Small intestine (tissue), 7 donors: ENCODE data around the gene ITPR3. TPM values are rescaled to one million over a fixed set of nuclear protein-coding genes. Genes with fewer than 3 reads are reported as not detected.

ENCODE experiments used
- DNase-seq, 2 donors: peaks; one replicate each; pipeline versions ENCODE4 v3.0.0 to v3.0.0-alpha.2; 2013
- FAIRE-seq: peaks from 2 replicates; lab custom pipeline; 2012; peaks lifted over from hg19 to GRCh38; lab: Jason Lieb, UNC
- H3K27ac ChIP-seq, 3 donors: one replicate each; pipeline ENCODE4 v1.5.1; 2013; ENCODE audit warnings: low read length in 2 of 3, mild to moderate bottlenecking in 2 of 3, control low read depth in 1 of 3, inconsistent platforms in 1 of 3, low read depth in 1 of 3, moderate library complexity in 1 of 3
- H3K27me3 ChIP-seq, 3 donors: one replicate each; pipeline ENCODE4 v1.6.1; 2013; ENCODE audit warnings: low read length in 3 of 3, inconsistent platforms in 1 of 3; ENCODE audit not compliant: control insufficient read depth in 3 of 3, insufficient read depth in 3 of 3
- H3K36me3 ChIP-seq, 3 donors: one replicate each; pipeline ENCODE4 v1.6.1; 2013; ENCODE audit warnings: low read length in 3 of 3, inconsistent platforms in 1 of 3, low read depth in 1 of 3, mild to moderate bottlenecking in 1 of 3, moderate library complexity in 1 of 3; ENCODE audit not compliant: control insufficient read depth in 3 of 3, insufficient read depth in 2 of 3
- H3K4me1 ChIP-seq, 3 donors: one replicate each; pipeline ENCODE4 v1.6.1; 2013; ENCODE audit warnings: low read length in 2 of 3, inconsistent platforms in 1 of 3, low read depth in 1 of 3, mild to moderate bottlenecking in 1 of 3, moderate library complexity in 1 of 3; ENCODE audit not compliant: control insufficient read depth in 3 of 3, insufficient read depth in 2 of 3
- H3K4me3 ChIP-seq, 3 donors: one replicate each; pipeline ENCODE4 v1.5.1; 2013; ENCODE audit warnings: low read length in 3 of 3, control low read depth in 1 of 3, inconsistent platforms in 1 of 3, low read depth in 1 of 3, mild to moderate bottlenecking in 1 of 3, moderate library complexity in 1 of 3
- H3K9me3 ChIP-seq, 2 donors: one replicate each; pipeline ENCODE4 v1.6.1; 2013; ENCODE audit warnings: low read depth in 1 of 2, low read length in 1 of 2; ENCODE audit not compliant: control insufficient read depth in 2 of 2, insufficient read depth in 1 of 2
- WGBS, 3 donors: extraction: QIAGEN DNeasy Blood & Tissue Kit; methylation state at CpG; one replicate each; pipeline ENCODE4 v1.1.7; 2013; 5-methylcytosine and 5-hydroxymethylcytosine counted together
- polyA plus RNA-seq, 4 donors: library from polyadenylated mRNA; stranded (reverse) in 3 of 4; unstranded in 1 of 4; fragments of 200-250 nt in 3 of 4; fragments of 120-200 nt in 1 of 4; gene quantifications; one replicate each; pipeline versions ENCODE4 v1.2.1 to v1.2.3, GENCODE V29; 2013
- donor health status: healthy with polysubstance abuse.
- donor health status: control.
- donor health status: control.
- donor health status: Bipolar disorder and iron deficiency.
- donor health status: healthy.

ITPR3 gene
- polyA plus RNA-seq, 4 donors, result 51.6 to 62.9 (median 59.1) TPM

GRCh38 chr6:33704215-33705066 lies 83.3 kb downstream of the ITPR3 start:
- Histone ChIP-seq H3K27me3 (no peaks in the 10 kb centered on the region), H3K4me1 (peaks cover 0 to 7% (median 0%) of the 10 kb centered on the region in 3 donors), H3K36me3 (peaks cover 0 to 47% (median 3%) of the 10 kb centered on the region in 3 donors), H3K9me3 (no peaks in the 10 kb centered on the region), H3K27ac (no peak overlapping the region), H3K4me3 (no peak overlapping the region)
- peak in 1 of 2 donors; percentile 42 for DNase-seq
- no peak for FAIRE-seq
- 85 to 90% (median 88%) methylated on average over 11 of the region's 11 CpGs for WGBS, 3 donors

DNA sequence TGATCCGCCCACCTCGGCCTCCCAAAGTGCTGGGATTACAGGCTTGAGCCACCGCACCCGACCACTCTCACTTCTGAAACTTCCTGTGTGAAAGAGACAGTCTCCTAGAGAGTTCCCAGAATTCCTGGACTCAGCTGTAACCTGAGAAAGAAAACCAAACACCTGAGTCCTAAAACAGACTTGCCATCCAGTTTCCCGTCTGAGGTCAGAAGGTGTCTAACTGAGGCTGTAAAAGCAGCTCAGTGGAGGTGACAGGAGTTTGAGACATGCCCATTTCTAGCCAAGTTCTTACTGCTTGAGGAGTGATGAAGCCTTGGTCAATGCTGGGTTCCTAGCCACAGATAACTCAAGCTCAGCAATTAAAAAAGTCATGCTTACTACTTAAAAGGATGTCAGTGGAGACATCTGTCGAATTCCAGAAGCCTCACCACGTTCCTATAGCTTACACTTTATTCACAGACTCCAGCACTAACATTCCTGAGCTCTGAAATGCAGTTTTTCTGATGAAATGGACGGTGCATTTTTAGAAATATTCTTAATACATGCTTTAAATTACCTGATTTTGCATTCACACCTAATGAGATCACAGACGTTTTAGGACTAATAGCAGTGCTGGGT lies 84.3 kb downstream of the ITPR3 start:
- 85 to 89% (median 86%) methylated on average over 9 of the region's 9 CpGs for WGBS, 3 donors
- peaks cover 0 to 48% (median 3%) of the 10 kb centered on the region in 3 donors for H3K36me3 ChIP-seq
- H3K27me3 ChIP-seq, result no peaks in the 10 kb centered on the region
- FAIRE-seq (no peak), DNase-seq (no peak)
- H3K4me3 ChIP-seq, result no peak overlapping the region
- H3K9me3 ChIP-seq, result no peaks in the 10 kb centered on the region
- H3K27ac ChIP-seq, result no peak overlapping the region
- peaks cover 0 to 7% (median 0%) of the 10 kb centered on the region in 3 donors for H3K4me1 ChIP-seq

DNA sequence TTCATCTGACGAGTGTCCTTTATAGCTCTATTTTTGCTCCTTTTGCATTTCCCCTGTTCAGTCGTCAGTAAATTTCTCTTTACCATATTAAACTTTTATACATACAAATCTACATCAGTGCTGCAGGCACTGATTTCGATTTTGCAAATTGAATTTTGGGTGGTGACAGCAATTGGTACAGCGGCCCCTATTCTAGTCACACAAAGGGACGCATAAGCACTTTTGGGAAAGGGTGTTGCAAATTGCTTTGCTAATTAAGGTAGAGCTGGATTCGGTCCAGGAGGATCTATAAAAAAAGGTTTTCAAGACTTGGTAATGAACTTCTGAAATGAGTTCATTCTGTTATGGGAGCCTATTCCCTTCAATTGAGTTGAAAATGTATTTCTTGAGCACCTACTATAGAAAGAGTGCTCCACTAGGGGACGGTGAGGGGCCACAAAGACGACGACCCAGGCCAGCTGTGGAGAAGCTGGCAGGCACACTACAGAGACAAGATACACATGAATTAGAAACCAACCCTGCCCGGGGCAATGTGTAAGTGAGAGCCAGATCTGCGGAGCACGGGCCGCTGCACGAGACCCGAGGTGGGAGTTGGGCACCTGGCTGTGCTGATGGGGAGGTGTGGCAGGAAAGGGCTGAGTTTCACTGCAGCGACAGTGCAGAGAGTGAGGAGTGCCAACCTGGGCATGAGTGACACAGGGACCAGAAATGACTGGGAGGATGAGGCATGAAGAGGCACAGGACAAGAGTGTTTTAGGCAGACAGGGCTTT lies 85.0 kb downstream of the ITPR3 start:
- WGBS, 3 donors, result 78 to 89% (median 87%) methylated on average over 16 of the region's 16 CpGs
- FAIRE-seq, result no peak

DNA sequence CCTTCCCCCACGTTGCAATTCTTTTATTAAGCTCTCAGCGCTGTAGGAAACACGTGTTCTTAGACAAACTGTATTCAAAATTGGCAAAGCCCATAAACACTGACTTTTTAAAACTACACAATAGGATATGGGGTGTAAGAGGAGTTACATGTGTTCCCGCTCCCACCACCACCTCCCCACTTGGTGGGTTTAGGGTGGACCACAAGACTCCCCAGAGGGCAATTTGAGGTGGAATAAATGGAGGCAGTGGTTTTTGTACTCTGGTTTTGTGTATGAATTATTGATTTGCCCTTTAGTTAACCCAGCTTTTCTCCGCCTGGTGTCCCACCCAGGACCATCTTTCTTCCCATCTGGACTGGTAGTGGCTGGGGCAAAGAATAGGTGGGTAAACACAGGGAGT lies 86.6 kb downstream of the ITPR3 start:
- Histone ChIP-seq H3K36me3 (peaks cover 0 to 40% (median 0%) of the 10 kb centered on the region in 3 donors), H3K27me3 (no peaks in the 10 kb centered on the region), H3K4me3 (no peak overlapping the region), H3K9me3 (no peaks in the 10 kb centered on the region), H3K4me1 (peaks cover 0 to 14% (median 0%) of the 10 kb centered on the region in 3 donors), H3K27ac (no peak overlapping the region)
- WGBS, 3 donors, result 88 to 92% (median 88%) methylated on average over 5 of the region's 5 CpGs
- DNase-seq, result no peak
- FAIRE-seq, result no peak

More for the DNA sequence above, 85.0 kb downstream of the ITPR3 start:
- H3K4me3 ChIP-seq, result no peak overlapping the region
- no peaks in the 10 kb centered on the region for H3K27me3 ChIP-seq
- DNase-seq, result no peak
- H3K27ac ChIP-seq, result no peak overlapping the region
- peaks cover 0 to 45% (median 3%) of the 10 kb centered on the region in 3 donors for H3K36me3 ChIP-seq
- peaks cover 0 to 10% (median 0%) of the 10 kb centered on the region in 3 donors for H3K4me1 ChIP-seq
- no peaks in the 10 kb centered on the region for H3K9me3 ChIP-seq

- DNase-seq, result no peak
- peaks cover 0 to 35% (median 0%) of the 10 kb centered on the region in 3 donors for H3K36me3 ChIP-seq
- H3K27ac ChIP-seq, result no peak overlapping the region
- 95 to 96% (median 96%) methylated on average over 10 of the region's 10 CpGs for WGBS, 3 donors
- peaks cover 0 to 14% (median 0%) of the 10 kb centered on the region in 3 donors for H3K4me1 ChIP-seq
- FAIRE-seq, result no peak
- H3K27me3 ChIP-seq, result no peaks in the 10 kb centered on the region
- H3K4me3 ChIP-seq, result no peak overlapping the region
- no peaks in the 10 kb centered on the region for H3K9me3 ChIP-seq
Observed at GRCh38 chr6:33708516-33709204, 87.5 kb downstream of the ITPR3 start.

DNA sequence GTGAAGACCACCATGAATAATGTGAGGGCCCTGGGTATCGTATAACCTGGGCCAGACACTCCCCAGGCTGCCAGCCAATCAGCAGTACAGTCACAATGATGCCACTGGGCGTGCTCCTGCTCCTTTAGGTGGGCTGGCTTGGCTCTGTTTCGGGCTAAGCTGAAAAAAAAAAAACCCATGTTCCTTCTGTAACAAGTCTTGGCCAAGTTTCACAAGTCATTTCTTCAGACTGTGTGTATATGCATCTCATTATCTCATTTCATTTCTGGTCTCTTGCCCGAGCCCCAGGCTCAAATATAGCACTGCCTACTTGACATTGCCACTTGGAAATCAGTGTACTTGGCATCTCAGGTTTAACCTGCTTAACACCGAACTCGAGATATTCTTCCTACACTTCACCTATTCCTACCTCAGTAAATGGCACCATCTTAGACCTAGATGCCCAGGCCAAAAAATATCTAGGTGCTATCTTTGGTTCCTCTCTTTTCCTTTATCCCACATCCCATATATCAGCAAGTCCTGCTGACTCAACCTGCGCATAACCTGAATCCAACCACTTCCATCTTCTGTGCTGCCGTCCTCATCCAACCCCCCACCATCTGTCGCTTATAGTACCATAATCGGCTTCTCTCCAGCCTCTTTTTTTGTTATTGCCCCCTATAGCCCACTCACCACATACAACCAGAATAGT lies 88.6 kb downstream of the ITPR3 start:
- DNase-seq (no peak), FAIRE-seq (no peak)
- no peaks in the 10 kb centered on the region for H3K27me3 ChIP-seq
- H3K36me3 ChIP-seq, result peaks cover 0 to 30% (median 0%) of the 10 kb centered on the region in 3 donors
- no peaks in the 10 kb centered on the region for H3K9me3 ChIP-seq
- H3K4me3 ChIP-seq, result no peak overlapping the region
- H3K27ac ChIP-seq, result no peak overlapping the region
- H3K4me1 ChIP-seq, result peaks cover 0 to 14% (median 0%) of the 10 kb centered on the region in 3 donors
- WGBS, 3 donors, result 92 to 93% (median 93%) methylated on average over 10 of the region's 10 CpGs

GRCh38 chr6:33710296-33711121 lies 89.4 kb downstream of the ITPR3 start:
- Histone ChIP-seq H3K36me3 (peaks cover 0 to 30% (median 0%) of the 10 kb centered on the region in 3 donors), H3K9me3 (no peaks in the 10 kb centered on the region), H3K4me1 (peaks cover 0 to 14% (median 0%) of the 10 kb centered on the region in 3 donors), H3K27ac (no peak overlapping the region), H3K4me3 (peak overlapping the region in 2 of 3 donors; percentile 62 to 69), H3K27me3 (no peaks in the 10 kb centered on the region)
- FAIRE-seq (no peak), DNase-seq (no peak)
- 77 to 82% (median 77%) methylated on average over 15 of the region's 15 CpGs for WGBS, 3 donors
